GM19372 (cell line): Measurements from ENCODE around the gene RNF148.

Experiments
- ATAC-seq: cut with Tn5 transposase; IDR thresholded peaks from one replicate; pipeline ENCODE4 v1.9.1; 2021; ENCODE audit warnings: mild to moderate bottlenecking, low read depth, moderate library complexity; ENCODE audit not compliant: unreplicated experiment

The RNF148 gene

DNA sequence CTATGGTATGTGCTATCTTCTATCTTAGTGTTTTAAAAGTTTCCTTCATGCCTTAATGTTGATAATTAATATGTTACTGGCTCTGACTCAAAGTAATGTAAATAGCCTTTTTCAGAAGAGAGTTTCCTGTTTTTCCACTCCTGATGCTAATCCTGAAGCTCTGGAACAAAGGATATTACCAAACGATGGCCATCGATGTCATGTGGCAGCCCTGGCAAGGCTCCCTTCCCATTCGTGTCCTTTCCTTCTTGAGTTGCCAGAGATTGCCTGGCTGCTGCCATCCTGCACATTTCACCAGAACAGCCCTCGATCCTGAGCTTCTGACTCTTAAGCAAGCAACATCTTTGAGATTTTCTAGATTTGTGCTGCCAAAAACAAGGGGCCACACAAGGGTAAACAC, 49.8 kb downstream of the RNF148 start:
- no peak for ATAC-seq
